NCI-H446 treated with DMSO at 0.1 percent for 48 hours (cell line): ENCODE measurements around the gene KATNB1.

ENCODE experiments used
- DNase-seq: peaks from one replicate; lab custom pipeline; 2025; lab: John Stamatoyannopoulos, UW

KATNB1 gene

GRCh38 chr16:57756424-57757325 lies 21.1 kb downstream of the KATNB1 start:
- DNase-seq: no peak

DNA sequence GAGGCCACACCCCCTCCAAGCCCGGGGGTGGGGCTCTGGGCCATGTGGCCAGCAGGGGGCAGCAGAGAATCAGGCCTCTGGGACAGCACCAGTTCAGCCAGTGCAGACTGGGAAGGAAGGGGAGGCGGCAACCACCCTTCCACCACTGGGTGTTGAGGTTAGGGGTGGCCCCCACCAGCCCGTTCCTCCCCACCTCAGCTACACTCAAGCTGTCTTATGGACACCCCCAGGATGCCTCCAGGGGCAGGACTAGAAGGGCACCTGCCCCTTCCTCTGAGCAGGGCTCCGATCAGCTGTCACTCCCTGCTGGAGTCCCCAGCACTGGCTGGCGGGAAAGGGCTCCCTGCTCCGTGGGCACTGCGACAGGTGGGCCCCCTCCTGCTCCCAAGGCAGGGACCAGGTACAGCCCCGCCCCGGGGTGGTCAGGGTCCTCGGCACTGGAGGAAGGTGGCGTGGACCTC lies 21.8 kb downstream of the KATNB1 start:
- no peak for DNase-seq

DNA sequence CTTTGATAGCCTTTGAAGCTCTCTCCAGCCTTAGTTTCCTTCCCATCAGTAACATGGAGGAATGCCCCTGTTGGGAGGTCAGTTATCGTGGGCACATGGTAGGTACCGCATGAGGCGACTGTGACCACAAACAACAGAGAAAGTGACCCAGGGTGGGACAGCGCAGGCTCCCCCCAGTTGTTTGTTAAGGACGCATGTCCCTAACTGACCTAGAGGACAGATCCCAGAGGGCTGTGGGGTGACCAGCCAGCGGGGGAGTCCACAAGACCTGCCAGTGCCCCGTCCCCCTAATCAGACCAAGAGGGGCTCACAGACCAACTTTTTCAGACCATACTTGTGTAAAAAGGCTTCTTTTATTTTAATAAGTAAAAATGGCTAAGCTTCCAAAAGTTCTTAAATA lies 22.3 kb downstream of the KATNB1 start:
- DNase-seq: no peak

DNA sequence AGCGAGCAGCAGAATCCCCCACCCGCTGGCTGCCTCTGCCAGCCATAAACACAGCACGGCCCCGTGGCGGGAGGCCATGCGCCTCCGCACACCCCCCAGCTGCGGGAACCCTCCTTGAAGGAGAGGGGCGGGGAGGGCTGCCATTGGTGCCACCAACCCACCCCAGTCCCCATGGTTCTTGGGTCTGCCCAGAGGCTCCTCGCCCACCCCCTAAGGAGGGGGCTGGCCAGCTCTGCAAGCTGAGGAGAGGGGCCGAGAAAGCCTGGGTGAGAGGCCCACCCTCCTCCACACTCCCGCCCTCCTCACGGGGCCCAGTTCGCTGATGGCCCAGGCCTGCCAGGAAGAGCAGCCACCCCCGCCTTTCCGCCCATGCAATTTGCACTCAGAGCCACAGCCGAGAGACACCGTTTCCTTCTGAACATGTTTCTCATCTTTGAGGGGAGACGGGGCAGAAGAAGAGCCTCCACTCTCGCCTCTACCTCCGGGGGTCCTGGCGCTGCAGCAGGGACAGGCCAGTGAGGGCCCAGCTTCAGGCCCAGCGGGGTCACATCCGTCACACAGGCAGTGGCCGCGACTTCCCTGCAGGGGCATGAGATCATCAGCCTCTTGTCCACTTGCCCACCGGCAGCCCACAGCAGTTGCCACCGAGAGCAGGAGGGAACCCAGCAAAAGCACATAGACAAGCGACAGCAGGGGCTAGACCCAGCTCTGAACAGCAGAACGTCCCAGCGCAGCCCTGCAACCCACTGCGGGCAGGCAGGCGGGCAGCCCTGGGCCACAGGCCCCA lies 23.0 kb downstream of the KATNB1 start:
- no peak for DNase-seq

DNA sequence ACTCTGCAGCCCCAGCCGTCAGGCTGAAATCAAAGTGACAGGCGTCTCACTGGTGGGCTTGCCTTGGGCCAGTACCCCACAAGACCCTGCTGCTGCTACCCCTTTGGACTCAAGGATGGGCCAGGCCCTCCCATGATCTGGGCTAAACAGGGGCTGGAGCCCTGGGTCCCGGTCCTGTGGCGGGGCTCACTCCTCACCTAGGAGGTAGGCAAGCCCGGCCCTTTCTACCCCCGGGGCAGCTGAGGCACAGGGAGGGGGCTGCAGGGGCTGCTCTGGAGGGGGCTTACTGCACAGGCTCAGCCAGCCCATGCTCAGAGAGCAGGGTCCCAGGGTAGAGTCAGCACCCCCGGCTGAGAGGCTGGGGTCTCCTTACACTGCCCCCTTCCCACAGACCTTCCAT lies 23.6 kb downstream of the KATNB1 start:
- DNase-seq: no peak

GRCh38 chr16:57759541-57760356 lies 24.2 kb downstream of the KATNB1 start:
- no peak for DNase-seq

GRCh38 chr16:57760357-57761160 lies 25.0 kb downstream of the KATNB1 start:
- DNase-seq: no peak

DNA sequence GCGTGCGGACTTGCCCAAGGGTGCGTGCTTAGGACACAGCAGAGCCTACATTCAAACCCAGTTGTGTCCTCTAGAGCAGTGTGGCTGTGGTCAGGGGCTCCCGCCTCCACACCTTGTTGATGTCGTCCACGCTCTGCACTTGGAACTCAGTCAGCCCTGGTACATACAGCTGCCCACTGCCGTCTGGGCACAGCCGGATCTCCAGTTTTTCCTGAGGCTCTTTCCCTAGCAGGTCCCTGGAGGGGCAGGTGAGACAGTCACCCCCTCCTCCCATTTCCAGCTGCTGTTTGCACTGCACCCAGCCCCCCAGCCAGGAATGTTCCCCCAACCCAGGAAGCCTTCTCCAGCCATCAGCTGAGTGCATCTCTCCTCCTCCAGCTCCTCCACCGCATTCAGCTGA lies 25.7 kb downstream of the KATNB1 start:
- no peak for DNase-seq

- no peak for DNase-seq
Measured at GRCh38 chr16:57761957-57762356, 26.4 kb downstream of the KATNB1 start.

DNA sequence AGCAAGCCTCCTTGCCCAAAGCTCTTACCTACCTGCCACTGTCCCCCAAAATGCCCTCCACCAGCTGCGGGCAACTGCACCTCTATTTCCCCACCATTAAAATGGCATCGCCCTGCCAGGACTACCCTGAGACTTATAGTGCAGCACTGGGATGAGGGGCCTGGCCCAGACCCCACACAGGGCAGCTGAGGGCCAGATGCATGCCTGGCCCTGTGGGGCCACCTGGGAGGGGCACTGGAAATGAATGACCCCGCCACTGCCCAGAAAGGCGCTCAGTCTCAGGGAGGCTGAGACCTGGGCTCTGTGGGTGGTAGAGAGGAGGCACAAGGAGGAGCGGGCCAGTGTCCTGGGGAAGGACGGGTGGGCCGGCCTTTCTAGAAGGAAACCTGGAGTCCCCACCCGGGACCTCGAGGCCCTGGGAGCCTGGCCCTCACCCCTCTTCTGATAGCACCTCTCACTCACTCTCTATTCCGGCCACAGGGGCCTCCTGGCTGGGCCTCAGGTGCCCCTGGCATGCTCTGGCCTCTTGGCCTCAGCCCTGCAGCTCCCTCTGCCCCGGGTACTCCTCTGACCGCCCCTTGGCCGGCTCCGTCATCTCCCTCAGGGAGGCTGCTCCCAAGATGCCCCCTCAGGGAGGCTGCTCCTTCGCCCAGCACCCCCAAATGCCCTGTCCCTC lies 26.9 kb downstream of the KATNB1 start:
- no peak for DNase-seq

DNA sequence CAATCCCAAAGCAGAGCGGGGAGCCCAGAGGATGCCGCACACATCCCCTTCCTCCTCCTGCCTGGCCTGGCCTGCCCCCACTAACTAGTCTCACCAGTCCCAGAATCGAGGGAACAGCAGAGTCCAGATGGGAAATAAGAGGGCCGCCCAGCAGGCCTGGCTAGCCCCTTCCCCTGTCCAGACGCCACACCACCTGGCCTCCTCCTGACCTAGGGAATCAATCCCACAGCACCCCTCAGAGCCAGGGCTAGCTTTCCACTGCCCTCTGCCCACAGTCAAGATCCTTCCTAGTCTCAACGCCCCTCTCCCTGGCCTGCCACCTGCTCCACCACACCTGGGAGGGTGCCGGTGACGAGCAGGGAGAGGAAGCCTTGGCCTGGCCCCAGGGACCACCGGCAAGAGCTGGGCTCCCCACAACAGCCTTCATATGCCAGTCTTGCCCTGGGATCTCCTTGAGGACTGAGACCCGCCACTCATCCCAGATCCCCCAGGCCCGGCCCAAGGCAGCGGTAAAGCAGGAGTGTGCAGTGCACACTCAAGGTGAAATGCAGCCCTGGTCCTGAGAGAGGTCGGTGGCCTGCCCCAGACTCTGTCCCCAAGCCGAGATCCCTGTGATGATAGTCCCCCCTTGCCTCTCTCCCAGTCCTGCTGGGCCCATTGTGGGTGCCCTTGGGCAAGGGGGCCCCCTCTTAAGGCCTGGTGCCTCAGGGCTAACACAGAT lies 27.9 kb downstream of the KATNB1 start:
- no peak for DNase-seq

DNA sequence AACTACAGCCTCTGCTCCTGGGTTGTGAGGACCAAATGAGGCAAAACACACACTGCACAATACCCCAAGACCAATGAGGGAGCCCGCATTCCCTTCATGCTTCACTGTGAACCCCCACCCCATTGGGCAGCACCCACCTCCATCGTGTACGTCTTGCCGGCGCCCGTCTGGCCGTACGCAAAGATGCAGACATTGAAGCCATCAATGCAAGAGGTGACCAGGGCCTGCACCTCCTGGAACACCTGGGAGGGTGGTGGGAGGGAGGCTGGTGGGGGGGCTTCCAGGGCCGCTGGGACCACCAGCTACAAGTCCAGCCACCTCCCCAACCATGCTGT lies 28.4 kb downstream of the KATNB1 start:
- no peak for DNase-seq

DNA sequence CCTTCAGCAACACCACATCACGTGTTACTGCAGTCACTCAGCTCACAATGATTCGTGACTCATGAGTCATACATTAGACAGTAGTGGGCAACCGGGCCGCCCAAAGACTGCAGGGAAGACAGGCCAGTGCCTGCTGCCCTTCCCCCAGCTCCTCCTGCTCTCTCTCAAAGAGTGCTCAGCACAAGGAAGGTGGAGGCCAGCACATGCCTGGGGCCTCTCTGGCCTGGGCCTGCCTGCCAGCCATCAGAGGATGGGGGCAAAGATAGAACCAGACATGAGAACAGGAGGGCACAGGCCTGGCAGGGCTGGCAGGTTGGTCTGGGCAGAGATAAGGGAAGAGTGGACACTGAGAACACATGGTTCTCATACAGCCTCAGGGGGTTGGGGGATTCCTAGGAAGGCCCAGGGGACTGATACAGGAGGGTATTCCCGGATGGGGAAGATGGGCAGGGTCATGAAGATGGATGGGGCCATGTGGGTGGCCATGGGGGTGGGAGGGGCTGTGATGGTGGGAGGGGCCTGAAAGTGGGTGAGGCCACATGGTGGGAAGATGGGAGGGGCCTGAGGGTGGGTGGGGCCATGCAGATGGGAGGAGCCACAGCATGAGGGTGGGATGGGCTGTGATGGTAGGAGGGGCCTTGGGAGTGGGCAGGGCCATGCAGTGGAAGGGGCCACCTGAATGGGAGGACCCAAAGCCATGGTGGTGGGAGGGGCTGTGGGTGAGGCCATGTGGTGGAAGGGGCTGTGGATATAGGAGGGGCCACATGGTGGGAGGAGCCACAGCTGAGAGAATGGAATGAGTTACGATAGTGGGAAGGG lies 29.0 kb downstream of the KATNB1 start:
- no peak for DNase-seq

GRCh38 chr16:57765160-57765728 lies 29.7 kb downstream of the KATNB1 start:
- no peak for DNase-seq

DNA sequence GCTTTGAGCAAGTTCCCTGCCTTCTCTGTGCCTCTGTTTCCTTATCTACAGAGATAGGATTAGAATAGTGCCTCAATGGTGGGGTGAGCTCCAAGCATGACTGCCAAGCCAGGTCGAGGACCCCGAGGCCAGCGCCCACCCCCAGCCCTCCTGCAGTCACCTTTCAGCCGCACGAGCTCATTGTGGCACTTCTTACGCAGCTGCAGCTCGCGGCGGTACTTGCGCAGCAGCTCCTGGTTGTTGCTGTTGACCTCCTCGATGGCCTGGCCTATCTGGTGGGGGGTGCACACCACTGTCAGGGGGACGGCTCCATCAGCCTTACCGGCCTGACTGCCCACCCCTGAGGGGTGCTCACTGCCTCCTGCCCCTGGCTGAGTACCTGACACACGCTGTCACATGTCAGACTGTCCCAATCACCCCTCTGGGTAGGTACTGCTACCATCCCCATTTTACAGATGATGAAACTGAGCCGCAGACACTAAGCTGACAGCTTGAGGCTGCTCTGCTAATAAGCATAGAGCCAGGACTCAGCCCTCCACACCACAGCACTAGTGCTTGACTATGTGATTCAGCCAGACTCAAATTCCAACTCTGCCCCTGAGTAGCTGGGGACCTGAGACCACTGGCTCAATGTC lies 31.3 kb downstream of the KATNB1 start:
- no peak for DNase-seq

GRCh38 chr16:57769541-57770145 lies 34.1 kb downstream of the KATNB1 start:
- DNase-seq: no peak

DNA sequence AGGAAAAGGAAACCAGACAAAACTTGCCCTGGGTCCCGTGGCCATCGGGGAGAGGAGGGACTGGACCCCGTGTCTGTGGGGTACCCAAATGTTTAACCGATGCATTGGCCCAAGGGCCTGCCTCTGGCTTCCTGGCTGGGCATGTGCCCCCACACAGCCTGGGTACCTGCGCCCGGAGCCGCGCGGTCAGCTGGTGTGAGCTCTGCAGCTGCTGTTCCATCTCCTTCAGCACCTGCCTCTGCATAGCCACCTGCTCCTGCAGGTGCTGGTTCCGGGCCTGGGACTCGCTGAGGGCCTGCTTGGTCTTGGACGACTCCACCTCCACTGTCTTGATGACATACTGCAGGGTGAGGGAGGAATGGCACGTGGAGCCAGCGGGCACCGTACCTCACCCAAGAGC lies 34.8 kb downstream of the KATNB1 start:
- no peak for DNase-seq

- no peak for DNase-seq
Measured at GRCh38 chr16:57771141-57771785, 35.7 kb downstream of the KATNB1 start.
